D341Med (cell line): Measurements from ENCODE around the gene MED26.

ENCODE experiments used
- DNase-seq: peaks from one replicate; pipeline ENCODE4 v3.0.0; 2012; ENCODE audit warnings: low spot score

Gene MED26

DNA sequence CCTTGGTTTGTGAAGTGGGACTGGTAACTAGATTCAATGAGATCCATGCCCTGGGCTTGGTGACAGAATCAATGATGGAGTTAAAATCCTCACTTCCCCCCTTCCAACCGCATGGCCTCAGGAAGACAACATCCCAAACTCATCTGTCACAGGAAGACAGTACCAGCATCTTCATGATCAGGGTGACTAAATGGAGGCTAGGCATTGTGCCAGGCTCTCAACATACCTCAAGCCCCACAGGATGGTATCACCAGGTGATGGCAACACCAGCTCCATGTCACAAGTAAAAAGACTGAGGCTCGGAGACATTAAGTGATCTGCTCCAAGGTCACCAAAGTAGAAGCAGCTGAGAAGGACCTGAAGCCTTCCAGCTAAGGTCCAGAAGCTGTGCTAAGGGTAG lies 14.2 kb downstream of the MED26 start:
- no peak for DNase-seq

DNA sequence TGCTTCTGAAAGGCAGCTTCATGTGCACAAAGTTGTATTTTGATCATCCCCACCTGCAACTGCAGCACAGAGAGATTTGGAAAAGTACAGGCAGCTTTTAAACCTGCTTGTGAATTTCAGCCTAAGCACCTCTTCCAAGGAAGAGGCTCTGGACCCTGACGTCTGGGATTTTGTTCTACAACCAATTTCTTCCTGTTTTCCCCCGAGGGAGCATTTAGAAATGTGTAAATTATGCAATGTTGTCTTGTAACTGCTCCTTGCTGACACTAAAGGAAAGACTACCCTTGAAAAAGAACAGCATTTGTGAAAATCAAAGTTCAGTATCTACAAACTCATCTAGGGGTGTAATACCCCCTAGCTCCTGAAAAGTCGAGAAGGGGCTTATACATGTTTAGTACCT lies 15.4 kb downstream of the MED26 start:
- no peak for DNase-seq

- DNase-seq, result no peak
Measured at GRCh38 chr19:16611121-16611520, 16.9 kb downstream of the MED26 start.

DNA sequence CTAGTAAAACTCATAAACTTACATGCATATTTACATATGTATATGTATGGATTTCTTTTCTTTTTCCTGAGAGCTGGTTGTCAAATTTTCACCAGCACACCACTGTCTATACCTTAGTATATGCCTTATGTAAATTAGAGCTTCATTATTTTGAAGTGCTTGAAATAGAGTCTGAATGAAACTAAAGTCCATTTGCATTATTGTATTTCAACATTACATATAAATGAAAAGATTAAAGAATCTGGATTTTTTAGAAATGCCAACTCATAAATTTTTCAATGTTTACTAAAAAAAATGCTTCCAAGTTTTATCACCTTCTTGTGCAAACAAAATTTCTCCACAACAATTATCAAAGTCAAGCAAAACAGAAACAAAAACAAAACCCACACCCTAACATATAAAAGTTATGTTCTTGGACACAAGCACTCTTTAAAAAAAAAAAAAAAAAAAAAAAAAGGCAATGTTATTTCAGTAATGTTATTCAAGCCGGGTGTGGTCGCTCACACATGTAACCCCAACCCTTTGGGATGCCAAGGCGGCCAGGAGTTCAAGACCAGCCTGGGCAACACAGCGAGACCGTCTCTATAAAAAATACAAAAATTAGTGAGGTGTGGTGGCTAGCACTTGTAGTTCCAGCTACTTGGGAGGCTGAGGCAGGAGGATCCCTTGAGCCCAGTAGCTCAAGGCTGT lies 18.3 kb downstream of the MED26 start:
- no peak for DNase-seq

GRCh38 chr19:16608290-16608739 lies 19.7 kb downstream of the MED26 start:
- DNase-seq, result no peak

GRCh38 chr19:16607819-16608218 lies 20.2 kb downstream of the MED26 start:
- DNase-seq, result no peak

- DNase-seq, result no peak
Measured at GRCh38 chr19:16605553-16605994, 22.4 kb downstream of the MED26 start.

DNA sequence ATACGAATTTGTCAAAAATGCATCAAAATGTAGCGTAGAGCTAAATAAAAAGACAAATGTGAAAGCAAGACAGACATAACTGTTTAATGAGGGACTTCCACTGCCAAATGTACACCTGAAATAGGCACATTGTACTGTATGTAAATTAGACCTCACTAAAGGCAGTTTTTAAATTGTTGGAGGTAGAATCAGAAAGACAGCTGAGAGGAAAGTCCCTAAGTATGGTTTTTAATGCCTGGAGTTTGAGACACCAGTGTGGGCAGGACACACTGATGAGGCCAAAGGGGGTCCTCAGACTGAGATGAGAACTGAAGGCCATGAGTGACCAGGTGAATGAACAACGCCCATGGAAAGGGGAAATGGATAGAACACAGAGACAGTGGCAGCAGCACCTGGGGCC lies 22.9 kb downstream of the MED26 start:
- DNase-seq, result no peak

GRCh38 chr19:16604615-16605014 lies 23.4 kb downstream of the MED26 start:
- DNase-seq, result no peak

DNA sequence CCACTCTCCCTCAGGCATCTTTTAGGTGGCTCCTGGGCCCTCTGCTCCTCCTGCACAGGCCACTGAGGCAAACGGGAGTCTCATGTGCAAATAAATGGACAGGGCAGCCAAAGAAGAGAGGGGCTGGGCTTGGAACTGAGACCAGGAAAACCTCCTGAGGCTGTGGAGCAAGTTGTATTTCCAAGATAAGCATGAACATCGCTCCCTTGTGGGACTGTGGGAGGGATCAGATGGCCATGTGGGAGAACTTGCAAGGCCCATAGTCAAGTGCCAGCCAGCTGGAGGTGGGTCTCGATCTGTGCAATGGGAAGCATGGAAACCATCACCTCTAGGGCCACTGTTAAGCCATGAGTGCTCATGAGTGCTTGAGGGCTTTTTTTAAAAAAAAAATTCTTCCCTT lies 24.9 kb downstream of the MED26 start:
- no peak for DNase-seq

- DNase-seq, result no peak
Measured at GRCh38 chr19:16601378-16602052, 26.5 kb downstream of the MED26 start.

DNA sequence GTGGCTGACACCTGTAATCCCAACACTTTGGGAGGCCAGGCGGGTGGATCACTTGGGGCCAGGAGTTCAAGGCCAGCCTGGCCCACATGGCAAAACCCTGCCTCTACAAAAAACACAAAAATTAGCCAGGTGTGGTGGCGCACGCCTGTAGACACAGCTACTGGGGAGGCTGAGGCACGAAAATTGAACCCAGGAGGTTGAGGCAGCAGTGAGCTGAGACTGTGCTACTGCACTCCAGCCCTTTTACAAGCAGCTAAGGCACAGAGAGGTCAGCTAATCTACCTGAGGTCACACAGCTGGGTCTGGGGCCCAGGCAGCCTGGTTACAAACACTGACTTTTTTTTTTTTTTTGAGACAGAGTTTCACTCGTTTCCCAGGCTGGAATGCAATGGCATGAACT lies 27.2 kb downstream of the MED26 start:
- DNase-seq, result no peak

- DNase-seq, result no peak
Measured at GRCh38 chr19:16599655-16600346, 28.2 kb downstream of the MED26 start.

- DNase-seq, result no peak
Measured at GRCh38 chr19:16598848-16599247, 29.2 kb downstream of the MED26 start.

DNA sequence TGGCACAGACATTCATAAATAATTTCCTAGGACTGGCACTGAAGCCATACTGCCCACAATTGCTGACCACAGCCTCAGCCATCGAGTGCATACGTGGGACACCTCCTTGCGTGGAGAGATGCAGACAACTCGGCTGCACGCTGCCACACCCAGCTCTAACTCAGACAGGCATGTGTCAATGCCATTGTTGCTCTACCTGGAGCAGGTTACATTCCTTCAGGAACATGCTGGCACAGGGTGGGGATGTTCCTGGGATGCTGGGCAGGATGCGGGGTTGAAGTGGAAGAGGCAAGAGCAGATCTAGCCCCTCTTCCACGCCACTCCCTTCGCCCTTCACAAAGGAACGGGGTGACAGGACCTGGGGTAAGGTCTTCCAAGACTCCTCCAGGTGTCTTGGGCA lies 31.6 kb downstream of the MED26 start:
- DNase-seq, result no peak

GRCh38 chr19:16595097-16595496 lies 32.9 kb downstream of the MED26 start:
- no peak for DNase-seq

- no peak for DNase-seq
Measured at GRCh38 chr19:16594681-16595091, 33.3 kb downstream of the MED26 start.

GRCh38 chr19:16594131-16594586 lies 33.8 kb downstream of the MED26 start:
- no peak for DNase-seq

DNA sequence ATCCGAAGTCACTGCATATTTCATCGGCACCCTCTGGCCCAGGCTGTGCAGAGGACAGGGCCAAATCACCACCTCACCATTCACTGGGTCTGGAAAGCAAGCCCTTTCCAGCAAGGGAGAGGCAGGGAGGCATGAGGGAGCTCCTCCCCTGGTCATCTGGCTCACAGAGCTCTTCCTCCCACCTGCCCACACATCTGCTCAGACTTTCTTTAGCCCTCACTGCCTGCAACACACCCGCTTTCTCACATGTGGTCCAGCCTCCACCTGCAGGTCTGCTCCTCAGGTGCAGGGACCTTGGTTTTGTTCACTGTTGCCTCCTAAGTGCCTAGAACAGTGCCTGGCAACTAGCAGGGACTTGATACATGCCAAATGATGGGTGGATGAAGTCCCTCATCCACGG lies 34.8 kb downstream of the MED26 start:
- no peak for DNase-seq

DNA sequence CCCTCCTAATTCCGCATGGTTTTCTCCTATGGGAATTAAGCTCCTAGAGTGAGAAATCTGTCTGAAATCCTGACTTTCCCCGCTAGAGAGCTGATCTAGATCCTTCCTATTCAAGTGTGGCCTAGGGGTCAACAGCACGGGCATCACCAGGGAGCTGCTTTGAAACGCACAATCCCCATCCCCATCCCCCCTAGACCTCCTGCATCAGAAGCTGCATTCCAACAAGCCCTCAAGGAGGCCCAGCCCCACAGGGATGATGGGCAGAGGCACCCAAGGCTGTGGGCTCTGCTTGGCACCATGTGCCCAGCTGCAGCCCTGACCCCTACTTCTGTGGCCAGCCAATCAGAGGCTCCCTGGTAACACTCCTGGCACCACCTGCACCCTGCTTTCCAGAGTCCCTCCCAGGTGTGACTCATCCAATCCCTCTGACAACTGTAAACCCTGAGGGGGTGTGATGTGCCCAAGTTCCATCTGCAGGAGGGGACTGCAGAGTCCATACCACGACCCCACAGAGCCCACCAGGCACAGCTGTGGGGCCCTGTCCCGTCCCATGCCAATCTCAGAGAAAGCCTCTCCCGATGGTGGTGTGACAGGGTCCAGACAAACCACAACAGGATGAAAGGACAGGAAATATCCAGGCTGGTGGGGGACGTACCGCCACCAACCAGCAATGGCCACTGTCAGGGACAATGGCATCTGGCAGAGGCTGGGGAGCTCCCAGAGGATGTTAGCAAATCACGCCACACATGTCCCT lies 36.0 kb downstream of the MED26 start:
- no peak for DNase-seq

- peak; percentile 64 for DNase-seq
Measured at GRCh38 chr19:16590876-16591802, 36.9 kb downstream of the MED26 start.
